8988T (cell line): ENCODE data around the gene RETREG2.

Experiments
- DNase-seq: peaks from one replicate; pipeline ENCODE4 v3.0.0; 2011

RETREG2 gene

GRCh38 chr2:219218217-219218731 is 40.2 kb downstream of the RETREG2 start:
- peak; percentile 59 for DNase-seq

GRCh38 chr2:219218732-219219701 is 40.9 kb downstream of the RETREG2 start, which contains the start of gene ABCB6:
Gene ABCB6 (minus strand): TSS chr2:219218958. CDS start chr2:219218673, 285 bp downstream.
- peak; percentile 89 for DNase-seq

- DNase-seq: no peak
Observed at GRCh38 chr2:219219784-219220532, 41.9 kb downstream of the RETREG2 start.

- no peak for DNase-seq
Observed at GRCh38 chr2:219220652-219221402, 42.8 kb downstream of the RETREG2 start.

- DNase-seq: no peak
Observed at GRCh38 chr2:219221957-219222518, 44.0 kb downstream of the RETREG2 start.

- DNase-seq: no peak
Observed at GRCh38 chr2:219223831-219224610, 45.9 kb downstream of the RETREG2 start.

- no peak for DNase-seq
Observed at GRCh38 chr2:219225350-219225749, 47.3 kb downstream of the RETREG2 start.

- DNase-seq: no peak
Observed at GRCh38 chr2:219228041-219228910, 50.2 kb downstream of the RETREG2 start.

GRCh38 chr2:219228911-219229304 is 50.8 kb downstream of the RETREG2 start:
- no peak for DNase-seq

- peak; percentile 99 for DNase-seq
Observed at GRCh38 chr2:219229305-219230058, 51.4 kb downstream of the RETREG2 start, which contains the start of the genes ANKZF1 and ATG9A. Gene ANKZF1 (plus strand): TSS chr2:219229806. CDS start chr2:219230258, 452 bp downstream. Gene ATG9A (minus strand): TSS chr2:219229636. CDS start chr2:219228024, 1,612 bp downstream.

- peak; percentile 60 for DNase-seq
Observed at GRCh38 chr2:219230059-219230540, 52.0 kb downstream of the RETREG2 start.

- no peak for DNase-seq
Observed at GRCh38 chr2:219234331-219234730, 56.3 kb downstream of the RETREG2 start.
